GM21737 (cell line): Measurements from ENCODE around the gene RIPK4.
"Not testable (repeated sequence)": the region's sequence is repeated elsewhere in the genome, so short reads cannot be mapped to it uniquely, and the experiment has no call there.

Source experiments
- ATAC-seq: cut with Tn5 transposase; IDR thresholded peaks from one replicate; pipeline ENCODE4 v1.9.1; 2021; ENCODE audit warnings: mild to moderate bottlenecking, moderate library complexity; ENCODE audit not compliant: unreplicated experiment

RIPK4 gene

DNA sequence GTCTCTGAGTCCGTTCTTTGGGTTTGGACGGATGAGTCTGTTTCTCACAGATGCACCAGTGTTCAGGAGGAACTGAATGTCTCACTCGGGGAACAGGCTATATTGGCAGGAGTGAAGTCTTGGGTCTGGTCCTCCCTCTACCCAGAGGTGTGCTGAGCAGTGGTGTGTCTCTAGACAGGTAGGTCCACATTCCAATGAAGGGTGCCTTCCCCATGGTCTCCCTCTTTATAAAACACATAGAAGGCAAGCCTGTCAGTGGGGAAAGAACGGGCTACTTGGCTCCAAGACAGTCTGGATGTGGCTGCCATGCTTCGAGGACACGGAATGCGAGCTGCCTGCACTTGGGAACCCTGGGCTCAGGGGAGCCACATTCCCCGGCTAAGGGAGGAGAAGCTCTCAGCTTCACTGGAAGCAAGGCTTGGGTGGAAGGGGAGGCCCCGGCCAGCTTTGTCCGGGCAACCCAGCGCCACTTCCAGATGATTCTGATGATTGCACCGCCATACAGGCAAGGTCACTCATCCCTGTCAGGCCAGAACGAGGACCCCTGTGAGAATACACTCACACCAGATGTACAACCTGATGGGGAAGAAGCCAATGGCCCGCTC lies 29.7 kb upstream of the RIPK4 start:
- no peak for ATAC-seq

DNA sequence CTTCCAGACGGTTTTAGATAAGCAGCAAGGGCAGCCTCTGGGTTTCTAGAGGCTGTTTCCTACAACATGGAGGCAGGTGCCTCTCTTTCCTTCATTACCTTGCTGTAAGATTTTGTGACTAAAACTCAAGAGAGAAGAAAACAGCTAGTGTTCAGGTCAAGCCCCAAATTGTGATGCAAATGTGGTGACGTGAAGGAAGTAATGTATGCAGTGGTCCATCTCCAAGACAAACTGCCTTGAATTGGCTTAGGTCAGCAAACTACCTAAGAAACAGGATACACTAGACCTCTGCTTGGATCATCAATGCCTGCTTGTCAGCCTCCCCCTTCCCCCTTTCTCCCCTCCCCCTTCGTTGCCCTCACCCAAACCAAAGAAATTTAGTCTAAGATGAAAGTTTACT lies 28.9 kb upstream of the RIPK4 start:
- no peak for ATAC-seq

DNA sequence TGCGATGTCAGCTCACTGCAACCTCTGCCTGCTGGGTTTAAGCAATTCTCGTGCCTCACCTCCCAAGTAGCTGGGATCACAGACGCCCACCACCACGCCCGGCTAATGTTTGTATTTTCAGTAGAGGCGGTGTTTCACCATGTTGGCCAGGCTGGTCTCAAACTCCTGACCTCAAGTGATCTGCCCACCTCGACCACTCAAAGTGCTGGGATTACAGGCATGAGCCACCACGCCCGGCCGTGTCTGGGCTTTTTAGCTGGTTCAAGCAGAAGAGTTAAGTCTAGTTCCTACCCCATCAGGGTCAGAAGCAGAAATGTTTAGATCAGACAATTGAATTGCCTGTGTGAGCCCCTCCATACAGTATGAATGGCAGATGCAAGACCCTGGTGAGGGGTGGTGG lies 27.7 kb upstream of the RIPK4 start:
- ATAC-seq: no peak

DNA sequence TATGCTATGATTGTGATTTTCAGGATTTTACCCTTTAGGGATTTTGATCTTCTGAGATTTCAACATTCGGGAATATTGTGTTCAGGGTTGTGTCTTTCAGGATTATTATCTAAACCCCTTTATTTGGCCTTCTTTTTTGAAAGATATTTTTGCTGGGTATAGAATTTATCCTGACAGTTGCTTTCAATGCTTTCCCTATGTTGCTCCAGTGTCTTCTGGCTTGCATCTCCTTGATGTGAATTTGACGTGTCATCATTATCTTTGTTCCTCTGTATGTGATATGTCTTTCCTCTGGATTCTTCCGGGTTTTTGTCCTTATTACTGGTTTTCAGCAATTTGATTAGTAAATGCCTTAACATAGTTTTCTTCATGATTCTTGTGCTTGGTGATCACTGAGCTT lies 25.9 kb upstream of the RIPK4 start:
- no peak for ATAC-seq

DNA sequence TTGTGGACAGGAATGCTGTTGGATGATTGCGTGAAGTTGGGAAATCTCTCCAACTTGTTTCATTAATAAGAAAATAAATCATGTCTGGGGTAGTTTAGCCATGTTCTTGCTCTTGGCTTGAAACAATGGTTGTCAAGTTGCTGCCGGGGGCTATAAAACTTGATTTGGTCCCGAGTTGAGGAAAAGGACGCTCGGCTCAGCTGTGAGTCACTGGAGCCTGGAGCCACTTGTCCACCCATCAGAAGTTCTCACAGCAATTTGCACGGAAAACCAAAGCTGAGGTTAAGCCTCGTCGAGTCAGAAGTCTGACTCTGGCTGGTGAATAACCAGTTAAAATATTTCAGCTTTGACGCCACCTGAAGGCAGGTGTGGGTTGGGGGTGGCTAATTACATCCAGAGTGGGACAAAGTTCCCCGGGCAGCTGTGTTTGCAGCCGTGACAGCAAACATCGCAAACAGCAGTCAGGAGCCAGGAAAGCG lies 19.7 kb upstream of the RIPK4 start:
- no peak for ATAC-seq

DNA sequence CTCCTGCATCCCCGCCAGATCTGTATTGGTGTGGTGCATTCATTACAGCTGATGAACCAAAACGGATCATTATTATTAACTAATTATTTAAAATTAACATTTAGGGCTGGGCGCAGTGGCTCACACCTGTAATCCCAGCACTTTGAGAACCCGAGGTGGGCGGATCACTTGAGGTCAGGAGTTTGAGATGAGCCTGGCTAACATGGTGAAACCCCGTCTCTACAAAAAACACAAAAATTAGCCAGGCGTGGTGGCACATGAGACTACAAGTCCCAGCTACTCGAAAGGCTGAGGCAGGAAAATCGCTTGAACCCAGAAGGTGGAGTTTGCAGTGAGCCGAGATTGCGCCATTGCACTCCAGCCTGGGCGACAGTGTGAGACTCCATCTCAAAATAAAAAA lies 18.4 kb upstream of the RIPK4 start:
- not testable (repeated sequence) for ATAC-seq

DNA sequence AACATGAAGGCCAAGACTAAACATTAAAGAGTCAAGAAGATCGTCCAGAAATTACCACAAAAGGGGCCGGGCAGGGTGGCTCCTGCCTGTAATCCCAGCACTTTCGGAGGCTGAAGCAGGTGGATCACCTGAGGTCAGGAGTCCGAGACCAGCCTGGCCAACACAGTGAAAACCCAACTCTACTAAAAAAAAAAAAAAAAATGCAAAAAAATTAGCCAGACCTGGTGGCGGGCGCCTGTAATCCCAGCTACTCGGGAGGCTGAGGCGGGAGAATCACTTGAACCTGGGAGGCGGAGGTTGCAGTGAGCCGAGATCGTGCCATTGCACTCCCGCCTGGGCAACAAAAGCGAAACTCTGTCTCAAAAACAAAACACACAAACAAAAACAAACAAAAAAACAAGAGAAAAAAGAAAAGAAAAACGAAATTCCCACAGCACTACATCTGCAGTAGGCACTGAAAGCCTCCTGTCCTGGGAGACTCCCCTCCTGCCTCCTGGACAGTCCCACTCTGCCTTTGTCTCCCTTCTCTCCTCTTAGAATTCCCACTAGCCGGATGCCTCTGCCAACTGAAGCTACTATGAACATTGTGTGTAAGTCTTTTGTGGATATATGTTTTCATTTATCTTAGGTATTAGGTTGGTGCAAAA lies 17.7 kb upstream of the RIPK4 start:
- ATAC-seq: no peak

DNA sequence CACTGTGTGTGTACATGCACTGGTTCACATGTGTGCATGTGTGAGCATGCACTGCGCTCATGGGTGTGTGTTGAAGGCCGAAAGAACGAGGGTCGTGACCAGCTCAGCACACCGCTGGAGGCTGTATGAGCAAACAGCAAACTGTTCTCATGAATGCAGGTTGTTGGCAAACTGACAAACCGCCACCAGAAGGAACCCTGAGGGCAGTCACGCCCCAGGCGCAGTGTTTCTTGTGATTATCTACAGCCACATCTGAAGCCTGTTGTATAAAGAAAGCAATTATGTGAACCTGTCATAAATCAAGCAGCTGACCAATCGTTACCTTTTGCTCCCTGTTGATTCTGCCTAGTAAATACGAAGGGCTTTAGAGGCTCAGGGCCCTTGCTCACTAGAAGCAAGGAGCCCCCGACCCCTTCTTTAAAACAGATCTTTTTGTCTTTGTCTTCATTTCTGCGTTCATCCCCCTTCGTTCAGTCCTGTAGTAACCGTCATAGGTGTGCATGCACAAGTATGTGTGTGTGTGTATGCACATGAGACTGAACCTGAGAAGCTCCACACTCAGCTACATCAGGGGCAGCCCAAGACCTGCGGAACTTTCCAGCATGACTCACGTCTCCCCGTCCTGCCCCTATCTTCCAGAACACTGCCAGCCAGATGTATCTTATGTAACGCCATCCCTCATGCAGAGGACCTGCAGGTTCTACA lies 16.8 kb upstream of the RIPK4 start:
- no peak for ATAC-seq

DNA sequence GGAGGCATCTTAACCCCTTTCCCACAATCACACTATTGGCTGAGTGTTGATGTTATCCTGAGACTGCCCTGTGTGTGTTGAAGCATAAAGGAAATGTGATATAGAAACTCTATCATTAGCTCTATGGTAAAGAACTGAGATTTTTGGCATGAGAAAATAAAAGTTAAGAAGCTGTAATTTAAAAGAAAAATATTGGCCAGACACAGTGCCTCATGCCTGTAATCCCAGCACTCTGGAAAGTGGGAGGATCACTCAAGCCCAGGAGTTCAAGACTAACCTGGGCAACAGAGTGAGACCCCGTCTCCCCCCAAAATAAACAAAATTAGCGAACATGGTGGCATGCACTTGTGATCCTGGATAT lies 14.2 kb upstream of the RIPK4 start:
- ATAC-seq: no peak

DNA sequence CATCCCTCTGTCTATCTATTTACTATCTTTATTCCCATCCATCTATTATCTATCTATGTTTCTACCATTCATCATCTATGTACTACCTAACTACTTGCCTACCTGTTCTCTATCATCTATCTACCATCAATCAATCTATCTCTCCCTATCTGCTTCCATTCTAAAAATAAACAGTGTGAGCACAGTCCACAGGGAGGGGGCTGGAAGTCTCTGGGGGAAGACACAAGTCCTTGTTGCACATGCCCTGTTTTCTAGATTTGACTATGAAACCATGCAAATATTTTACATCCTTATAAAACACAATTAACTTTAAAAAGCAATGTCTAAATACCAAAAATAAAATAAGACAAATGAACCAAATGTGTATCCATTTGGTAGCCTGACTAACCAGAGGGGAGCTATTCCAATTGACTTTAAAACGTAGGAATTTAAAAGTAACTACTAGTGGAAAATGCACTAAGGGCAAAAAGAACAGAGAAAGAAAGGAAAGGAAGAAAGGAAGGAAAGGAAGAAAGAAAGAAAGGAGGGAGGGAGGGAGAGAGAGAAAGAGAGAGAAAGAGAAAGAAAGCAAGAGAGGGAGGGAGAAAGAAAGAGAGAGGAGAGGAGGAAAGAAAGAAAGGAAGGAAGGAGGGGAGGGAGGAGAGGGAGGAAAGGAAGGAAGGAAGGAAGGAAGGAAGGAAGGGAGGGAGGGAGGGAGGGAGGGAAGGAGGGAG lies 13.6 kb upstream of the RIPK4 start:
- no peak for ATAC-seq

DNA sequence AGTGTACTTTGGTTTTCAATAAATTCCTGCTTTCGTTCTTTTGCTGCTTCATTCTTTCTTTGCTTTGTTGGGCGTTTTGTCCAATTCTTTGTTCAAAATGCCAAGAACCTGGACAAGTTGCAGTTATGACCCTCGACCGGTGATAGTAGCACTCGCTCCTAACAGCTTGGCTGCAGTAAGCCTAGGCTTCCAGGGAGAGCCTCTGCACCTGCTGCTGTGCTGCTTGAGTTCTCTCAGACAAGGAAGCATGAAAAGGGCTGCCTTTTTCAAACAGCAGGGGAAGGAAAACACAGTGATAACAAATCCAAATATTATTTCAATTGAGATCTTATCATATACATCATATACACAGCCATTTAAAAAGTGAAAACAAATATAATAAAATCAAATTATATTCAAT lies 12.8 kb upstream of the RIPK4 start:
- no peak for ATAC-seq

DNA sequence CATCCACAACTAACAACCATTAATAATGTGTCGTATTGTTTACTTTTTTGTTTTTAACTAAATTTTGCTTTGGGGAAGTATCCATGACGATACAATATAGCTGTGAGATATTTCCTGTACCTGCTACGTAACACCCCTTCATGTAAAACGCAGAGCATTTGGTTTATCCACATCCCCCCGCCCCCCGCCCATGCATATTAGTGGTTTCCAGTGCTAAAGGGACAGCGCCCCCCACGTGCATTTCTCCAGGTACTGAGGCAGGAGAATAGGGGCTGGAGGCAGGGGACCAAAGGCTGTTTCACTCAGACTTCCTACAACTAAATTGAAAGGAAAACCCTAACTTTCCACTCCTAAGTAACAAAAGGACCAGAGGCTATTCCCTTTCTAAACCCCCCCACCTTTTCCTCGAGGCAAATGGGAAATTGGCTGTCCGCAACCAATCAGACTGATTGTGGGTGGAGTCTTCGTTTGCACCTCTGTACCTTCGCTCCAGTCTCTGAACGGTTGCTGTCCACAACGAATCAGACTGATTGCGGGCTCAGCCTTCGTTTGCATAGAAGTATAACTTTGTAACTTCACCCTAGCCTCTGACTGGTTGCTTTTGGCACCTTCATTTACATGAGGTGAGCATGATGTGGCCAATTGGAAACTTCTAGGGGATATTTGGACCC lies 12.2 kb upstream of the RIPK4 start:
- no peak for ATAC-seq

DNA sequence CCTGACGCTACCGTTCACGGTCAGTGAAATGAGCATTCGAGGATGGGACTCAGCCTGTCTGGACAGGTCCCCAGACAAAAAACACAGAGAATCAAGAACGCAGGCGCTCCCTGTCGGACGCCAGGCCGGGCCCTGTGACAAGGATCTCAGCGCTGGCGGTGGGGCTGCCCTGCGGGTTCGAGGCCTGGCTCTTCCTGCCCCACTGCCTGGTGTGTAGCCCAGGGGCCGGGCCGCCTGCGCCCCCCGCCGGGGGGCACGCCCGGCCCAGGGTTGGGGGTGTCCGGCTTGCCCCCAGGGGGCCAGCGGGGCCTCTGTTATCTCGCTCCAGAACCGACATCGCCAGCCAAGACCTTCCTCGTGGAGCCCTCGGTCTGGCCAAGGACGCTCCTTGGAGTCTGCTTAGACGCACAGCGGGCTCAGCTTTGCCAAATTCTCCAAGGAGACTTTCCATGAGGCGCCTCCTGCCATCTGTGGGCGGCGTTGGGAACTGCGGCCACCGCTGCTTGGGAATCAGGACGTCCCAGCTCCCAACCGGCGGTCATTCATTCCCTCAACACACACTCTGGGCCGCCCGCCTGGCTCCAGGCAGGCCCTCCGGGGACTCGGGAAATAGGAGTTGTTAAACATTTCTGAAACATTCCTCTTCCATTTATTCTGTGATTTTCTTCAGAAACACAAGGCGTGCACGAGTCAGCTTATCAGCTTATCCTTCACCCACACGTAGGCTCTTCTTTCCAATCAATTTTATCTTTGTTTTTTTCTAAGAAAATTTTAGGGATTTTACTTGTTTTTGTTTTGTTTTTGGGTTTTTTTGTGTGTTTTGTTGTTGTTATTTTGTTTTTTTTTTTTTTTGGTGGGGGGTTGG lies 11.3 kb upstream of the RIPK4 start:
- no peak for ATAC-seq

DNA sequence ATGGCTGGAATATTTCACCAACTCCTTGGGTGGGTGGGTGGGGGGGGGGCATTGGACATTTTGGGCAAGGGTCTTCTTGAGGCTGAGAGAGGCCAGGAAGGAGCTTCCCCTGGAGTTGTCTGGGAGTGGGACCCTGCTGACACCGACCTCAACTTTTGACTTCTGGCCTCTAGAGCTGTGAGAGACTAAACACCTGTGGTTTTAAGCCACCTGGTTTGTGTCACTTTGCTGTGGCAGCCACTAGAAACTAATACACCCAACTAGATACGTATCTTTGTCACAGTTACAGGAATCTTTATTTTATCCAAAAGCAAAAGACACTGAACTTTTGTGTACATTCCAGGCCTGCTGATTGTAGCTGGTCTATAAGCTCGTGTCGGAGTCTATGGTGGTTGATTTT lies 9.9 kb upstream of the RIPK4 start:
- no peak for ATAC-seq

DNA sequence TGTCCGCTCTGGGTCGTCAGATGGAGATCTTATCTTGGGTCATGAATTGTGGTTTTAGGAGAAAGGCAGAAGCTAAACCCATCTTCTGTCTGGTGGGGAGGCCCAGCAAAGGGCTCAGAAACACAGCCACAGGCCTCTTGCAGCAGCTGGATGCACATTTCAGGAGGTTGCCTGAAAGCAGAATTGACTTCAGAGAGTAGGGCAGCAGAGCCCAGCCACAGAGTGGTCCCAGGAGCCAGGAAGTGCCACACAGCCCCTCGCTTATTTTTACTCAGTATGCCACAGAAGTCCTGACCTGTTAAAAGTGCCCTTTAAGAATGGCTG lies 8.3 kb upstream of the RIPK4 start:
- no peak for ATAC-seq

DNA sequence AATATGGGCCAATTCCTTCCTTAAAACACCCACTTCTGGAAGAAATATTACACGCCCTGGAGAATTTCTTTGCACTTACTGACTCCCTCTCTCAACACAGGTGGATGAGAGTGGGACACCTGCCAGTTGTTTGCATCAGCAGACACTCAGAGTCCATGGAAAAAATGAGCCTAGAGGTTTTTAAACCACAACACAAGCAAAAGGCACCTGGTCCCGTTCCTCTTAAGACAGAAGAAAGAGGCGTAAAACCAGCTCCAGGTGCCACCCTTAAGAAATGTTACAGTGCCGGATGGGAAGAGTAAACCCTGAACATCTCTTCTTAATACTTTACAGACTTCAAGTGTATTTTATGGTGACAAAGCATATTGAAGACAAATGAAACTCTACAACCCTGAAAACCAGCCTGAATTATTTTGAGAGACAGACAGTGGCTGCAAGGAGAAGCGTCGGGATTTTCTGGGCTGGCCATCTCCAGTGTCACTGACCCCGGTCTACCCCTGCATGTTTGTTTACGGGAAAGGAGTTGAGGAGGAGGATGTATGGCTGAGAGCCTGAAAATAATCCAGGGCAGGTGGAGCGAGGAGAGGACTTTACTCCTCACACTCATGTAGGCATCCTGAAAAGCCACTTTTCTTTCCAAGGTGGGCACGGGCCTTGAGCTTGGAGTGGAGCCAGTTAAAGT lies 7.8 kb upstream of the RIPK4 start:
- ATAC-seq: no peak

DNA sequence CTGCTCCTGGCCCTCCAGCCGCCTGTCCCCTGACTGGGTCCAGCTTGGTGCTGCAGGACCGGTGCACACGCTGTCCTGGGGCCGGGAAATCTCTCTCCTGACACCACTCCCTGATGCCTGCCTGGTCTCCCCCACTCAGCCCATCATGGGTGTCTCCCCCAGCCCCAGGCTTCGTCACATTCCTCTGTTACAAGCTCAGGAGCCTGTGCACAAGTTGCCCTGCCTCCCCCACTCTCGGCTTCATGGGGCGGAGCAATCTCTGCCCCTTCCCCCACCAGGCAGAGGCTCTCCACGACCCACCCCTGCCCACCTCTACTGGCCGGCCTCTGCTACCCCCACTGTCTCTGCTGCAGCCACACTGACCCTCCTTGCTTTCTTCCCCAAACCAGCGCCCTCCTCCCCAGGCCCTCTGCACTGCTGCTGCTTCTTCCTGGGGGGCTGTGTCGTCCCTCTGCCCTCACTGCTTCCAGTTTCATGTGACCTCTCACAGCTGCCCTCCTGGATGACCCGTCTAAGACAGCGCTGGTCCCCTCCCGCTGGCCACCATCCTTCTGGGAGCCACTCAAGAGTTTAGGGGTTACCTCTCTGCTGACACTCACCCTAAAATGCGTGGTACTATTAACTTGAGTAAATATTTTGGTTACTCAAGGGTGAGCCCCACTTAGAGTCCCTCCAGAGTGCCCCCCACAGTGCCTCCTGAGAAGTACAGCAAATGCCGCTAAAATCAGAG lies 5.7 kb upstream of the RIPK4 start:
- no peak for ATAC-seq

DNA sequence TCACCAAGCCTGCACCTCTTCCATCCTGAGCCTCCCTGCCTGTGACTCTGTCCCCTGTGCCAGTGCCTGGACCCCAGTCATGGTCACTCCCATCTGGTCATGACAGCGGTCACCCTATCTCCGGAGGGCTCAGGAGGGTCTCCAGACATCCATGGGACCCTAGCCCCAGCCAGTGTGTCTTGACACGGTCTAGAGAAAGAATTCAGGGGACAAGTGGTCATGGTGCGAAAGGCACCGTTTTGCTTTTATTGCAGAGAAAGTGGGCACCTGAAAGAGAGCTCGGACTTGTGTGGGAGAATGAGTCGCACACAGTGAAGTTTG lies 4.7 kb upstream of the RIPK4 start:
- ATAC-seq: no peak

DNA sequence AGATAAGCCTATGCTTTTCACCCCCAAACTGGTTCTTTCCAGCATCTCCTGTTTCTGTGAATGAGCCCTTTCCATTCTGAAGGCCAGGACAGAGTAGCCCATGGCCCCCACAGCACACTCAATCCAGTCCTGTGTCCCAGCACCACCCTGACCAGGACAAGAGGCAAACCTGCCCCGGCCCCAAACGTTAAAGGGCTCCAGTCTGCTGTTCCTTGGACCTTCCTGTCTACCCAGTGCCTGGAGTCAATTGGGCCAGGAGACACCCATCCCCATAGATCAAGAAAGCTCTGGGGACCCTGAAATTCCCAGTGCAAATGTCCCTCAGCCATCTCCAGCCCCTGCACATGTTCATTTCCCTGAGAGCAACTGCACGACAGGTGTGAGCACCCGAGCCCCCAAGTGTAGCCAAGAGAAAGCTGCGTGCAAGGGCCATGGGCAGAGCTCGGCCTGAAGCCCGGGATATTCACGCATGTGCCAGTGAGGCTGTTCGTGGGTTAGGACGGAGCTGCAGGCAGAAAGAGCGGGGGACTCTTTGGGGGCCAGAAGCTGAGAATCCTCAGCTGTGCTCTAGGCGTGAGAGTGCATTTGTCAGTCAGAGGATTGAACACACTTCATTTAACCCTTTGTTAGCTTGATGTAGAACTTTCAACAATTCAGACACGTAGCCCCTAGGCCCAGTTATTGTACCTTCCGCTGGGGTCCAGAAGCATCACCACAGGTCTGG lies 4.2 kb upstream of the RIPK4 start:
- ATAC-seq: no peak
